Ovary (tissue), 3 donors: ENCODE results near the gene PGAP1.

Source experiments
- CTCF ChIP-seq, 3 donors: fragments of 450-650 bp in 2 of 3; fragments of 200-600 bp in 1 of 3; IDR thresholded peaks; one replicate each; pipeline versions ENCODE4 v1.5.1 to v1.8.0; 2016 to 2022; ENCODE audit warnings: antibody characterized with exemption in 3 of 3, mild to moderate bottlenecking in 1 of 3
- EP300 ChIP-seq: sonication (generic); formaldehyde crosslinking; IDR thresholded peaks from one replicate; pipeline ENCODE4 v1.6.1; 2017; ENCODE audit warnings: antibody characterized with exemption
- donor health status: DM: no; HTN: no; CAD: no.

- TF ChIP-seq CTCF (IDR thresholded peaks at IDR 0.05), result no peak
- TF ChIP-seq EP300, result no peak
Measured at GRCh38 chr2:196968516-196968915, 42.0 kb upstream of the PGAP1 start.
